ENCODE data around the gene GZMM.
A peak's percentile ranks its signal among the peaks of the same experiment; 100 is the strongest.

Gene GZMM

GRCh38 chr19:567296-567900 is 23.5 kb downstream of the GZMM start:
- DNase-seq = peak; percentile 52

- DNase-seq = peak; percentile 64
These were observed 26.4 kb downstream of the GZMM start for GRCh38 chr19:570251-570686.

- peak; percentile 84 for DNase-seq
These were observed 27.2 kb downstream of the GZMM start for GRCh38 chr19:570937-571565.

- DNase-seq = peak; percentile 69
These were observed 27.7 kb downstream of the GZMM start for GRCh38 chr19:571566-571974.

GRCh38 chr19:572140-572742 is 28.4 kb downstream of the GZMM start, which contains the start of gene BSG:
TSS of gene BSG (plus strand) at chr19:572596. CDS start at chr19:572635, 39 bp downstream.
- peak; percentile 99 for DNase-seq

- peak; percentile 35 for DNase-seq
These were observed 29.1 kb downstream of the GZMM start for GRCh38 chr19:572743-573518.

GRCh38 chr19:573519-573825 is 29.6 kb downstream of the GZMM start:
- no peak for DNase-seq

GRCh38 chr19:574658-575526 is 31.0 kb downstream of the GZMM start:
- DNase-seq = peak; percentile 49

- DNase-seq = no peak
These were observed 32.0 kb downstream of the GZMM start for GRCh38 chr19:575527-576506.

GRCh38 chr19:576768-577438 is 33.0 kb downstream of the GZMM start:
- peak; percentile 44 for DNase-seq

GRCh38 chr19:577439-578392 is 33.9 kb downstream of the GZMM start:
- DNase-seq = no peak

GRCh38 chr19:579111-579841 is 35.4 kb downstream of the GZMM start:
- no peak for DNase-seq

- no peak for DNase-seq
These were observed 35.9 kb downstream of the GZMM start for GRCh38 chr19:579842-580155.

- DNase-seq = no peak
These were observed 36.5 kb downstream of the GZMM start for GRCh38 chr19:580274-580835.

- no peak for DNase-seq
These were observed 37.7 kb downstream of the GZMM start for GRCh38 chr19:581399-582111.

GRCh38 chr19:582497-583197 is 38.8 kb downstream of the GZMM start:
- no peak for DNase-seq

- no peak for DNase-seq
These were observed 39.5 kb downstream of the GZMM start for GRCh38 chr19:583198-583967.
